IMR-90 (cell line): ENCODE measurements around the gene GRIA4. TPM values are rescaled to one million over a fixed set of nuclear protein-coding genes. Genes with fewer than 3 reads are reported as not detected.

Experiments
- ATAC-seq: fragments of 200-7000 bp; cut with Tn5 transposase; 2 replicates; pipeline ENCODE4 v1.9.1; 2020; ENCODE audit warnings: low read depth, mild to moderate bottlenecking, moderate library complexity
- BruUV-seq: library from RNA; stranded (reverse); fragments of 400-500 nt; replicated peaks from 2 replicates; lab custom pipeline; 2021; lab: Mats Ljungman, UMichigan
- CTCF ChIA-PET: fragments of 300-600 bp; formaldehyde crosslinking; extraction: SDS; loops from one replicate; lab custom pipeline; 2021; ENCODE audit warnings: antibody characterized with exemption; lab: Yijun Ruan, JAX
- POLR2A ChIA-PET: fragments of 300-600 bp; sonication (Branson Sonifier 250); formaldehyde crosslinking; loops from one replicate; lab custom pipeline; 2022; ENCODE audit warnings: antibody characterized with exemption; ENCODE audit not compliant: unreplicated experiment; lab: Charles Lee
- DNase-seq: peaks from one replicate; pipeline ENCODE4 v3.0.0; 2013
- H2AFZ ChIP-seq: replicated peaks from 2 replicates; pipeline ENCODE3; 2013; ENCODE audit warnings: low read length, mild to moderate bottlenecking; ENCODE audit not compliant: poor library complexity
- H2AK5ac ChIP-seq: 2 replicates; pipeline ENCODE4 v1.6.1; 2013; ENCODE audit warnings: low read depth, low read length, inconsistent platforms
- H2AK9ac ChIP-seq: replicated peaks from 2 replicates; pipeline ENCODE3; 2013; ENCODE audit warnings: mild to moderate bottlenecking, low read depth, low read length, moderate library complexity; ENCODE audit not compliant: poor library complexity
- H2BK120ac ChIP-seq: 2 replicates; pipeline ENCODE4 v1.6.1; 2013; ENCODE audit warnings: low read depth, low read length, inconsistent platforms
- H2BK15ac ChIP-seq: 3 replicates; pipeline ENCODE4 v1.6.1; 2013; ENCODE audit warnings: low read depth, low read length, inconsistent platforms
- H2BK20ac ChIP-seq: 2 replicates; pipeline ENCODE4 v1.6.1; 2013; ENCODE audit warnings: low read depth, mild to moderate bottlenecking, inconsistent platforms, low read length, moderate library complexity
- H2BK5ac ChIP-seq: 2 replicates; pipeline ENCODE4 v1.6.1; 2013; ENCODE audit warnings: mild to moderate bottlenecking, low read depth, low read length, inconsistent platforms; ENCODE audit not compliant: poor library complexity, severe bottlenecking
- H3K14ac ChIP-seq: replicated peaks from 2 replicates; pipeline ENCODE4 v1.6.1; 2013; ENCODE audit warnings: low read depth, low read length, inconsistent platforms
- H3K18ac ChIP-seq: 2 replicates; pipeline ENCODE4 v1.6.1; 2013; ENCODE audit warnings: low read depth, low read length, control low read depth
- H3K23ac ChIP-seq: 2 replicates; pipeline ENCODE4 v1.6.1; 2013; ENCODE audit warnings: low read depth, low read length, inconsistent platforms
- H3K27ac ChIP-seq: 2 replicates; pipeline ENCODE4 v1.5.1; 2013; ENCODE audit warnings: mild to moderate bottlenecking, control low read depth, low read length; ENCODE audit not compliant: insufficient read depth
- H3K27me3 ChIP-seq: 2 replicates; pipeline ENCODE4 v1.6.1; 2013; ENCODE audit warnings: low read length; ENCODE audit not compliant: control insufficient read depth, insufficient read depth
- H3K36me3 ChIP-seq: 2 replicates; pipeline ENCODE4 v1.6.1; 2013; ENCODE audit warnings: low read length, mixed read lengths; ENCODE audit not compliant: control insufficient read depth, insufficient read depth
- H3K4ac ChIP-seq: 2 replicates; pipeline ENCODE4 v1.6.1; 2013; ENCODE audit warnings: low read depth, low read length, inconsistent platforms
- H3K4me1 ChIP-seq: 2 replicates; pipeline ENCODE4 v1.6.1; 2013; ENCODE audit warnings: low read length, mixed read lengths; ENCODE audit not compliant: control insufficient read depth, insufficient read depth
- H3K4me2 ChIP-seq: 2 replicates; pipeline ENCODE4 v1.6.1; 2013; ENCODE audit warnings: low read depth, mild to moderate bottlenecking, control low read depth, low read length, moderate library complexity
- H3K4me3 ChIP-seq: 2 replicates; pipeline ENCODE4 v1.5.1; 2013; ENCODE audit warnings: low read depth, mild to moderate bottlenecking, control low read depth, low read length, moderate library complexity; ENCODE audit not compliant: insufficient read depth
- H3K56ac ChIP-seq: 2 replicates; pipeline ENCODE4 v1.6.1; 2013; ENCODE audit warnings: low read length, inconsistent platforms; ENCODE audit not compliant: insufficient read depth; ENCODE audit errors: extremely low read depth
- H3K79me1 ChIP-seq, 2 experiments: 2 replicates each; pipeline ENCODE4 v1.6.1; 2013; ENCODE audit warnings: low read length in 2 of 2, inconsistent platforms in 1 of 2, low read depth in 1 of 2
- H3K9ac ChIP-seq: 2 replicates; pipeline ENCODE4 v1.6.1; 2013; ENCODE audit warnings: low read depth, low read length, control low read depth
- H3K9me1 ChIP-seq: 2 replicates; pipeline ENCODE4 v1.6.1; 2013; ENCODE audit warnings: low read length, inconsistent platforms; ENCODE audit not compliant: insufficient read depth
- H3K9me3 ChIP-seq: 2 replicates; pipeline ENCODE4 v1.6.1; 2013; ENCODE audit warnings: low read length; ENCODE audit not compliant: control insufficient read depth, insufficient read depth
- H4K20me1 ChIP-seq: 2 replicates; pipeline ENCODE4 v1.6.1; 2013; ENCODE audit warnings: low read length, inconsistent platforms; ENCODE audit not compliant: insufficient read depth
- H4K5ac ChIP-seq: 2 replicates; pipeline ENCODE4 v1.6.1; 2013; ENCODE audit warnings: mild to moderate bottlenecking, low read depth, low read length, control low read depth
- H4K8ac ChIP-seq, 2 experiments: 2 replicates each; pipeline ENCODE4 v1.6.1; 2013; ENCODE audit warnings: low read depth in 2 of 2, low read length in 2 of 2, control low read depth in 1 of 2, inconsistent platforms in 1 of 2
- H4K91ac ChIP-seq: 2 replicates; pipeline ENCODE4 v1.6.1; 2013; ENCODE audit warnings: low read depth, low read length, inconsistent platforms; ENCODE audit not compliant: insufficient read depth
- BHLHE40 ChIP-seq: fragments of 150-350 bp; IDR thresholded peaks from 2 replicates; pipeline ENCODE4 v1.6.1; 2016; ENCODE audit warnings: mild to moderate bottlenecking, low read depth, low read length
- CEBPB ChIP-seq: IDR thresholded peaks from 2 replicates; pipeline ENCODE4 v1.6.1; 2012; ENCODE audit warnings: low read depth, low read length, improper control_type of control experiment
- CHD1 ChIP-seq: IDR thresholded peaks from 2 replicates; pipeline ENCODE4 v1.6.1; 2012; ENCODE audit warnings: low read depth, low read length, improper control_type of control experiment
- FOS ChIP-seq: fragments of 150-350 bp; IDR thresholded peaks from 2 replicates; pipeline ENCODE4 v1.6.1; 2016; ENCODE audit warnings: low read depth, low read length
- MAFK ChIP-seq: IDR thresholded peaks from 2 replicates; pipeline ENCODE4 v1.6.1; 2012; ENCODE audit warnings: low read depth, low read length, improper control_type of control experiment
- MAZ ChIP-seq: IDR thresholded peaks from 2 replicates; pipeline ENCODE4 v1.6.1; 2012; ENCODE audit warnings: low read depth, mild to moderate bottlenecking, low read length, improper control_type of control experiment, moderate library complexity, borderline replicate concordance
- MXI1 ChIP-seq: IDR thresholded peaks from 2 replicates; pipeline ENCODE4 v1.6.1; 2012; ENCODE audit warnings: low read depth, mild to moderate bottlenecking, low read length, moderate library complexity, borderline replicate concordance
- NFE2L2 ChIP-seq: fragments of 150-350 bp; IDR thresholded peaks from 2 replicates; pipeline ENCODE4 v1.6.1; 2016; ENCODE audit warnings: low read depth, mild to moderate bottlenecking, low read length
- POLR2A ChIP-seq: IDR thresholded peaks from 2 replicates; pipeline ENCODE4 v1.6.1; 2012; ENCODE audit warnings: mild to moderate bottlenecking, low read depth, low read length
- RAD21 ChIP-seq: IDR thresholded peaks from 2 replicates; pipeline ENCODE4 v1.6.1; 2012; ENCODE audit warnings: low read length, improper control_type of control experiment
- RCOR1 ChIP-seq: IDR thresholded peaks from 2 replicates; pipeline ENCODE4 v1.6.1; 2012; ENCODE audit warnings: mild to moderate bottlenecking, low read length, improper control_type of control experiment; ENCODE audit not compliant: insufficient replicate concordance
- RFX5 ChIP-seq: IDR thresholded peaks from 2 replicates; pipeline ENCODE4 v1.8.0; 2012; ENCODE audit warnings: low read depth, mild to moderate bottlenecking, low read length, moderate library complexity
- SMC3 ChIP-seq: fragments of 150-350 bp; IDR thresholded peaks from 2 replicates; pipeline ENCODE4 v1.6.1; 2016; ENCODE audit warnings: low read depth, mild to moderate bottlenecking, antibody characterized with exemption, low read length, moderate library complexity
- whole genome bisulfite sequencing, 2 experiments: methylation state at CpG; one replicate each; pipeline versions ENCODE4 v1.1.5 to v1.1.7; 2013; ENCODE audit warnings: missing lambda C conversion rate in 2 of 2; ENCODE audit not compliant: insufficient read length in 1 of 2; ENCODE audit errors: extremely low coverage in 2 of 2; 5-methylcytosine and 5-hydroxymethylcytosine counted together
- dilution Hi-C: fragments of 300-500 bp; cut with HindIII; formaldehyde crosslinking; loops from one replicate; pipeline ENCODE4 v1.14.3; 2018; ENCODE audit warnings: low sequenced_read_pairs; ENCODE audit not compliant: unreplicated experiment
- in situ Hi-C: fragments of 300-500 bp; cut with MboI; formaldehyde crosslinking; loops from 3 replicates; pipeline ENCODE4 v1.14.3; 2019; ENCODE audit warnings: low sequenced_read_pairs, inconsistent platforms, mixed read lengths
- intact Hi-C: fragments of 100-400 bp; cut with micrococcal nuclease; formaldehyde crosslinking; loops from 2 replicates; pipeline ENCODE4 v1.10.0; 2022
- polyA plus RNA-seq, 3 experiments: library from polyadenylated mRNA; depleted of rRNA; stranded (reverse); fragments of >200 nt; gene quantifications; 2 replicates each; pipeline ENCODE4 v1.2.3, GENCODE V29; 2012; ENCODE audit warnings: low replicate concordance in 1 of 3
- total RNA-seq: library from RNA; depleted of rRNA; stranded (reverse); fragments of >200 nt; gene quantifications from 2 replicates; pipeline ENCODE4 v1.2.3, GENCODE V29; 2012
- TF ChIP-seq, protein P1 (sequence below): fragments of 150-350 bp; IDR thresholded peaks from 2 replicates; pipeline ENCODE4 v1.6.1; 2017; ENCODE audit warnings: mild to moderate bottlenecking, antibody characterized with exemption, low read length, low read depth
- TF ChIP-seq, protein P2 (sequence below): conservative IDR thresholded peaks from 2 replicates; pipeline ENCODE4 v1.5.1; 2012; ENCODE audit warnings: mild to moderate bottlenecking, low read depth, low read length, improper control_type of control experiment
- TF ChIP-seq, protein P3 (sequence below): fragments of 150-350 bp; IDR thresholded peaks from 2 replicates; pipeline ENCODE4 v1.6.1; 2016; ENCODE audit warnings: low read depth, mild to moderate bottlenecking, low read length, moderate library complexity, borderline replicate concordance

GRIA4 gene
- total and polyA plus RNA-seq, 2 of the 4 experiments (the other 2 are of a cell fraction), result 0.36 to 1.0 TPM

DNA sequence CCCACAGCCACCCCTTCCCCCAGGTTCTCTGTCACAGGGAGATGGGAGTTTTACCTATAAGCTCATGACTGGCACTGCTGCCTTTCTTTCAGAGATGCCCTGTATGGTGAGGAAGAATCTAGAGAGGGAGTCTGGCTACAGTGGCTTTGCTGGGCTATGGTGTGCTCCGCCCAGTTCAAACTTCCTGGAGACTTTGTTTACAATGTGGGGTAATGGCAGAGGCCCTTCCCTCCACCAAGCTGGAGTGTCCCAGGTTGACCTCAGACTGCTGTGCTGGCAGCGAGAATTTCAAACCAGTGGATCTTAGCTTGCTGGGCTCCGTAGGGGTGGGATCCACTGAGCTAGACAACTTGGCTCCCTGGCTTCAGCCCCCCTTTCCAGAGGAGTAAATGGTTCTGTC, 268.6 kb downstream of the GRIA4 start:
- Histone ChIP-seq H3K4me1 (no peaks in the 10 kb centered on the region), H4K5ac (no peak overlapping the region), H3K4me2 (no peak overlapping the region), H3K27ac (no peak overlapping the region), H3K36me3 (no peaks in the 10 kb centered on the region), H2BK20ac (no peak overlapping the region), H4K8ac (no peak overlapping the region), H3K14ac (no peak overlapping the region), H3K9me1 (no peaks in the 10 kb centered on the region), H3K4me3 (no peak overlapping the region), H2BK15ac (no peak overlapping the region), H3K9me3 (no peaks in the 10 kb centered on the region), H3K27me3 (no peaks in the 10 kb centered on the region), H3K56ac (no peak overlapping the region), H4K20me1 (no peaks in the 10 kb centered on the region), H3K9ac (no peak overlapping the region), H3K4ac (no peak overlapping the region; the same call in 1 of the 2 replicates), H2AK5ac (no peak overlapping the region), H2AFZ (no peak overlapping the region), H2BK5ac (no peak overlapping the region), H2AK9ac (no peak overlapping the region), H3K18ac (no peak overlapping the region), H2BK120ac (no peak overlapping the region), H3K79me1 (no peaks in the 10 kb centered on the region), H3K23ac (no peak overlapping the region), H4K91ac (no peak overlapping the region)
- TF ChIP-seq RCOR1 (no peak), RAD21 (no peak), SMC3 (no peak), RFX5 (no peak), CHD1 (no peak), CEBPB (no peak), NFE2L2 (no peak), BHLHE40 (no peak), POLR2A (no peak), FOS (no peak), MAZ (no peak), MAFK (no peak), MXI1 (no peak)
- TF ChIP-seq, protein P1, sequence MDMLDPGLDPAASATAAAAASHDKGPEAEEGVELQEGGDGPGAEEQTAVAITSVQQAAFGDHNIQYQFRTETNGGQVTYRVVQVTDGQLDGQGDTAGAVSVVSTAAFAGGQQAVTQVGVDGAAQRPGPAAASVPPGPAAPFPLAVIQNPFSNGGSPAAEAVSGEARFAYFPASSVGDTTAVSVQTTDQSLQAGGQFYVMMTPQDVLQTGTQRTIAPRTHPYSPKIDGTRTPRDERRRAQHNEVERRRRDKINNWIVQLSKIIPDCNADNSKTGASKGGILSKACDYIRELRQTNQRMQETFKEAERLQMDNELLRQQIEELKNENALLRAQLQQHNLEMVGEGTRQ, result no peak
- TF ChIP-seq, protein P2, sequence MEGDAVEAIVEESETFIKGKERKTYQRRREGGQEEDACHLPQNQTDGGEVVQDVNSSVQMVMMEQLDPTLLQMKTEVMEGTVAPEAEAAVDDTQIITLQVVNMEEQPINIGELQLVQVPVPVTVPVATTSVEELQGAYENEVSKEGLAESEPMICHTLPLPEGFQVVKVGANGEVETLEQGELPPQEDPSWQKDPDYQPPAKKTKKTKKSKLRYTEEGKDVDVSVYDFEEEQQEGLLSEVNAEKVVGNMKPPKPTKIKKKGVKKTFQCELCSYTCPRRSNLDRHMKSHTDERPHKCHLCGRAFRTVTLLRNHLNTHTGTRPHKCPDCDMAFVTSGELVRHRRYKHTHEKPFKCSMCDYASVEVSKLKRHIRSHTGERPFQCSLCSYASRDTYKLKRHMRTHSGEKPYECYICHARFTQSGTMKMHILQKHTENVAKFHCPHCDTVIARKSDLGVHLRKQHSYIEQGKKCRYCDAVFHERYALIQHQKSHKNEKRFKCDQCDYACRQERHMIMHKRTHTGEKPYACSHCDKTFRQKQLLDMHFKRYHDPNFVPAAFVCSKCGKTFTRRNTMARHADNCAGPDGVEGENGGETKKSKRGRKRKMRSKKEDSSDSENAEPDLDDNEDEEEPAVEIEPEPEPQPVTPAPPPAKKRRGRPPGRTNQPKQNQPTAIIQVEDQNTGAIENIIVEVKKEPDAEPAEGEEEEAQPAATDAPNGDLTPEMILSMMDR, result no peak
- TF ChIP-seq, protein P3, sequence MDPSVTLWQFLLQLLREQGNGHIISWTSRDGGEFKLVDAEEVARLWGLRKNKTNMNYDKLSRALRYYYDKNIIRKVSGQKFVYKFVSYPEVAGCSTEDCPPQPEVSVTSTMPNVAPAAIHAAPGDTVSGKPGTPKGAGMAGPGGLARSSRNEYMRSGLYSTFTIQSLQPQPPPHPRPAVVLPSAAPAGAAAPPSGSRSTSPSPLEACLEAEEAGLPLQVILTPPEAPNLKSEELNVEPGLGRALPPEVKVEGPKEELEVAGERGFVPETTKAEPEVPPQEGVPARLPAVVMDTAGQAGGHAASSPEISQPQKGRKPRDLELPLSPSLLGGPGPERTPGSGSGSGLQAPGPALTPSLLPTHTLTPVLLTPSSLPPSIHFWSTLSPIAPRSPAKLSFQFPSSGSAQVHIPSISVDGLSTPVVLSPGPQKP, result no peak
- in situ Hi-C loops, result no loop called here
- no CpG with 5 or more reads among the region's 3 CpGs for WGBS, 2 experiments
- CTCF ChIA-PET, result no interaction called here
- intact Hi-C loops, result no loop called here
- no peak for ATAC-seq
- no peak for DNase-seq
- BruUV-seq, result no TSS peak
- dilution Hi-C loops, result no loop called here
- POLR2A ChIA-PET, result no interaction called here
